Lower leg skin (tissue), 4 donors: ENCODE results near the gene ARHGEF4. TPM values are rescaled to one million over a fixed set of nuclear protein-coding genes. Genes with fewer than 3 reads are reported as not detected.

Experiments used
- DNase-seq, 2 donors: peaks; one replicate each; pipeline ENCODE4 v3.0.0-alpha.2; 2019; ENCODE audit warnings: low spot score in 2 of 2
- H3K4me3 ChIP-seq: fragments of 200-600 bp; sonication (generic); 2 replicates; pipeline ENCODE4 v1.5.1; 2017; ENCODE audit warnings: mild to moderate bottlenecking, low read depth; ENCODE audit not compliant: poor library complexity, severe bottlenecking
- CTCF ChIP-seq, 3 donors: fragments of 450-650 bp; IDR thresholded peaks; one replicate each; pipeline ENCODE4 v1.5.1; 2016; ENCODE audit warnings: antibody characterized with exemption in 3 of 3, mild to moderate bottlenecking in 3 of 3, moderate library complexity in 2 of 3
- POLR2A ChIP-seq, 2 donors: fragments of 450-650 bp; IDR thresholded peaks; one replicate each; pipeline ENCODE4 v1.6.1; 2016 to 2017; ENCODE audit warnings: antibody characterized with exemption in 2 of 2, mild to moderate bottlenecking in 1 of 2, moderate library complexity in 1 of 2
- WGBS, 2 donors: methylation state at CpG; one replicate each; pipeline ENCODE4 v1.1.5; 2018; 5-methylcytosine and 5-hydroxymethylcytosine counted together
- intact Hi-C: fragments of 100-400 bp; cut with DNase I; formaldehyde crosslinking; loops from one replicate; pipeline ENCODE4 v1.15.0; 2023; ENCODE audit warnings: low total_unique reads
- total RNA-seq, 4 donors: library from RNA; depleted of rRNA; stranded (reverse); fragments of >200 nt; gene quantifications; one replicate each; pipeline ENCODE4 v1.1.0, GENCODE V29; 2016

ARHGEF4 gene
- total RNA-seq, 4 donors from 2014 or later = 106 to 220 (median 120) TPM

DNA sequence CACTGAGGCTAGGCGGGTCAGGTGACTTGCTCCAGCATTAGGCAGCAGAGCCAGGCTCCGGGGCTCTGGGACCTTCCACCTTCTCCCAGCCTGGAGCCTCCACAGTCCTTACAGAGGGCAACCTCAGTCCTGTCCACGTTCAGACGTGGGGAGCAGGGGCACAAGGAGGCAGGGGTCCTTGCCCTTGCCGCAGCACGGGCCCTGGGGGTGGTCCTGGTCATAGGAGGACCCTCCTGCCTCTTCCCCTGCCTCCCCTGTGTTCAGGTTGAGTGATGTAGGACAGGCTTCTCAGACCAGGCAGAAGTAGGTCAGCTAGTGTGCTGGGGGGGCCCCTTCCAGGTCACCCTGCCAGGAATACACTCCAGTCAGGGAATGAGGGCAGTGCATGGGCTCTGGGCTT lies 5.4 kb upstream of the ARHGEF4 start:
- WGBS, 2 donors = 64 to 67% methylated on average over 5 of the region's 6 CpGs
- no peak for TF ChIP-seq POLR2A (IDR thresholded peaks at IDR 0.05)
- intact Hi-C loops = no loop called here
- H3K4me3 ChIP-seq = no peak overlapping the region
- DNase-seq = no peak

GRCh38 chr2:130832296-130832940 lies 4.3 kb upstream of the ARHGEF4 start:
- 71 to 74% methylated on average over 10 to 12 of the region's 12 CpGs for WGBS, 2 donors
- no peak overlapping the region for H3K4me3 ChIP-seq
- intact Hi-C loops = no loop called here
- no peak for DNase-seq
- TF ChIP-seq POLR2A (IDR thresholded peaks at IDR 0.05) (no peak), CTCF (IDR thresholded peaks at IDR 0.05) (no peak)

DNA sequence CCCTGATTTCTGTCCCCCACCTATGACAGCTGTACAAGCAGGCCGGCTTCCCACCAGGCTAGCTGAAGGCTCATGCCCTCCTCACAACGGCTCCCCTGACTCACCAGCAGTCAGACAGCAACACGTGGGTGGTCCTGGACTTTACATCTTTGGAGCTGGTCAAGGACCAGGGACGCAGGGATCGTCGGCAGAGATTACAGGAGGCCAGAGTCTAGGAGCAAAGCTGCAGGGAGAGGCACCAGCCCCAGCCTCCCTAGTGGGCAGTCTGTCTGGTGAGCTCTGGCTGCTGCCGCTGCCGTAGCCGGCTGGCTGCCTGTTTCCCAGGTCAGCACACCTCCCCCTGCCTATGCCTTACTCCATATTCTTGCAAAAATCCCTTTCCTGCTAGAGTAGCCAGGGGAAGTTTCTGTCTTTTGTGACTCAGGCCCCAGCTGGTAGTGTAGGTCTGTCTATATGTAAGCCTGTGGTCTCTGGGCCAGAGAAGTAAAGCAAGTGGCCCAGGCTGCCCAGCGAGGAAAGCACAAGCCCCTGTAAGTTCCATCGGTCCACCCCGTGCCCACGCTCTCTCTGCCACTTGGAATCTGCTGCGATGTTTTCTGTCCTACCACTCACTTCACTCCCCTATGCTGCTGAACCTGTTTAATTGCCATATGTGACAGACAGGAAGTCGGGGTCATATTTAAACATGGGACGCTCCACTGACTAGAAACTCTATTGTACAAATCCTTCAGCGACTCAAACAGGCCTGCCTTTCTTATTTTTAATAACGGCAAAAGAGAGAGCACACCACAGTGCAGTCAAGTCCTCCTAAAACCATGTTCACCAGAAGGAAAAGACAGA lies 2.4 kb upstream of the ARHGEF4 start:
- DNase-seq = no peak
- intact Hi-C loops = no loop called here
- WGBS, 2 donors = 67 to 68% methylated on average over 18 of the region's 18 CpGs
- TF ChIP-seq CTCF (IDR thresholded peaks at IDR 0.05) = no peak
- TF ChIP-seq POLR2A (IDR thresholded peaks at IDR 0.05) = no peak
- no peak overlapping the region for H3K4me3 ChIP-seq

DNA sequence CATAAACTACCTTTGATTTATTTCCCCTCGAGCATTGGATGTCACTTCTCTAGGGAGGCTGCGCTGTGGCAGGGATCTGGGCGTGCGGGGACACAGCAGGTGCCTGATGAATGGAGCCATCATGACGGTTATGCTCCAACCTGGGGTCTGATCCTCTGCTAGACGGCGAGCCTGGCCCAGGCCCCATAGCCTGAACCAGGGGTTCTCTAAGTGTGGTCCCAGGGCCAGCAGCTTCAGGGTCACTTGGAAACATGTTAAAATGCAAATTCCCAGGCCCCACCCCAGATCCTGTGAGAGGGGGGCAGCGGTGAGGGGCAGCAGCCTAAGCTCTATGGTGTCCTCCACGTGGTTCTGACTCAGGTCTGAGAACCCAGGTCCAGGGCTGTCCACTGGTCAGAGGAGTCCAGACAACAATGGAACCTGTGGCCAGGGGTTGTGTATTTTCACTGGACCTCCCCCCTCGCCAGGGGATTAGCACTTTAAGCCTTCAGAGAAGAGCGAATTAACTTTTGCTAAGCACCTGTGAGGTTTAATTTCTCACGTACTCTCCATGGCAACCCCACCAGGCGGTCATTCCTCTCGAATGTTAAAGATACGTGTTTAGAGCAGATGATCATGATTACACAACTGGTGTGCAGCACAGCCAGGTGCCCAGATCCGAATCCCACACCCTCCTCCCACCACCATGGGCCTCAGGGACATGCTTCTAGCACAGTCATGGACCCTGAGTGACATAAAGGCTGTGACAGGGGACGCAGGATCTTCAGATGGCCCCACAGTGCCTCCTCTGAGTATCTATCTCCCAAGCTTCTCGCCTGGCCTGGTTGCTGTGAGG lies 1.6 kb upstream of the ARHGEF4 start:
- DNase-seq = no peak
- no peak overlapping the region for H3K4me3 ChIP-seq
- 75 to 83% methylated on average over 15 to 18 of the region's 18 CpGs for WGBS, 2 donors
- TF ChIP-seq CTCF (IDR thresholded peaks at IDR 0.05) (no peak), POLR2A (IDR thresholded peaks at IDR 0.05) (no peak)
- intact Hi-C loops = no loop called here

DNA sequence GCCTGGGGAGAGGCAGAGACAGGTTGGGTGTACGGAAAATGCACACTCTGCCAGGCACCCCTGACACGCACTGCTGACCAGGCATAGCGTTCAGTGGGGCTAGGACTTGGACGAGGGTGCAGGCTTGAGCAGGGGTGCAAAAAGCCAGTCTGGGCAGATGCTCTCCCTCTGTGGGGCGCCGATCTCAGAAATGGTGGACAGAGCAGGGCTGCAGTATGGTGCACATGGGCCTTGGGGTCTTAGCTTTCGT lies 1.0 kb upstream of the ARHGEF4 start:
- H3K4me3 ChIP-seq = no peak overlapping the region
- intact Hi-C loops = no loop called here

More for the DNA sequence above, 1.0 kb upstream of the ARHGEF4 start:
- TF ChIP-seq CTCF (IDR thresholded peaks at IDR 0.05) (no peak), POLR2A (IDR thresholded peaks at IDR 0.05) (no peak)
- 87 to 98% methylated on average over 7 of the region's 7 CpGs for WGBS, 2 donors
- no peak for DNase-seq
